CD8-positive, alpha-beta memory T cell (primary cell): ENCODE data around the gene TRPM5. TPM values are rescaled to one million over a fixed set of nuclear protein-coding genes. Genes with fewer than 3 reads are reported as not detected.

Experiments
- CTCF ChIA-PET: fragments of 350-600 bp; sonication (Branson Sonifier 250); formaldehyde crosslinking; loops from one replicate; lab custom pipeline; 2021; ENCODE audit warnings: antibody characterized with exemption; lab: Charles Lee
- POLR2A ChIA-PET: fragments of 350-600 bp; sonication (Branson Sonifier 250); formaldehyde crosslinking; loops from one replicate; lab custom pipeline; 2021; ENCODE audit warnings: antibody characterized with exemption; lab: Charles Lee
- DNase-seq, 5 donors: peaks; one replicate each; pipeline versions ENCODE4 v3.0.0 to v3.0.0-alpha.2; 2020 to 2022; ENCODE audit warnings: mixed read lengths in 1 of 5
- H3K27ac ChIP-seq: one replicate; pipeline ENCODE4 v1.7.0; 2013; ENCODE audit warnings: low read depth, mild to moderate bottlenecking, low read length, moderate library complexity
- H3K27me3 ChIP-seq: 2 replicates; pipeline ENCODE4 v1.7.0; 2013; ENCODE audit warnings: low read length, mild to moderate bottlenecking; ENCODE audit not compliant: insufficient read depth, poor library complexity, severe bottlenecking
- H3K36me3 ChIP-seq: 2 replicates; pipeline ENCODE4 v1.7.0; 2013; ENCODE audit warnings: mild to moderate bottlenecking, low read length, moderate library complexity; ENCODE audit not compliant: insufficient read depth
- H3K4me1 ChIP-seq: 2 replicates; pipeline ENCODE4 v1.7.0; 2013; ENCODE audit warnings: mild to moderate bottlenecking, low read length, moderate library complexity; ENCODE audit not compliant: insufficient read depth
- H3K4me3 ChIP-seq: 2 replicates; pipeline ENCODE4 v1.7.0; 2013; ENCODE audit warnings: mild to moderate bottlenecking, low read length
- H3K9me3 ChIP-seq: 2 replicates; pipeline ENCODE4 v1.7.0; 2013; ENCODE audit warnings: mild to moderate bottlenecking, low read length
- H3K27ac Mint-ChIP-seq, 8 donors: one replicate each; pipeline ENCODE4 v1.8.0; 2020 to 2021; ENCODE audit warnings: mixed read lengths in 8 of 8, mild to moderate bottlenecking in 6 of 8, inconsistent platforms in 3 of 8, moderate library complexity in 3 of 8
- H3K27me3 Mint-ChIP-seq, 2 donors: one replicate each; pipeline ENCODE4 v1.8.0; 2020 to 2021; ENCODE audit warnings: mixed read lengths in 2 of 2, mild to moderate bottlenecking in 1 of 2, moderate library complexity in 1 of 2
- H3K36me3 Mint-ChIP-seq, 3 donors: one replicate each; pipeline ENCODE4 v1.8.0; 2020 to 2021; ENCODE audit warnings: mixed read lengths in 3 of 3, inconsistent platforms in 1 of 3, mild to moderate bottlenecking in 1 of 3
- H3K4me1 Mint-ChIP-seq, 3 donors: one replicate each; pipeline ENCODE4 v1.8.0; 2020 to 2021; ENCODE audit warnings: mixed read lengths in 3 of 3, inconsistent platforms in 1 of 3, mild to moderate bottlenecking in 1 of 3
- H3K4me3 Mint-ChIP-seq, 7 donors: one replicate each; pipeline ENCODE4 v1.8.0; 2020 to 2021; ENCODE audit warnings: mixed read lengths in 7 of 7, mild to moderate bottlenecking in 6 of 7, moderate library complexity in 4 of 7, inconsistent platforms in 2 of 7
- H3K9me3 Mint-ChIP-seq, 5 donors: one replicate each; pipeline ENCODE4 v1.8.0; 2020 to 2022; ENCODE audit warnings: mixed read lengths in 5 of 5, mild to moderate bottlenecking in 3 of 5, moderate library complexity in 2 of 5, inconsistent platforms in 1 of 5
- polyA plus RNA-seq: library from polyadenylated mRNA; unstranded; fragments of 300-500 nt; fragmentation: Illumina TruSeq; gene quantifications from one replicate; pipeline ENCODE4 v1.2.3, GENCODE V29; 2021
- total RNA-seq, 2 experiments: library from RNA; stranded (reverse); gene quantifications; one replicate each; pipeline ENCODE4 v1.2.3, GENCODE V29; 2021

Gene TRPM5
- total and polyA plus RNA-seq, 3 experiments from 2014 or later: not detected

GRCh38 chr11:2417856-2418692 is 26.2 kb downstream of the TRPM5 start:
- ChIA-PET POLR2A (interaction anchor here (0.6 kb wide), 1 partner anchor 216 kb away, joined by 3 read pairs; no protein-coding TSS in a partner anchor), CTCF (interaction anchor here (1.2 to 11.1 kb wide), 7 partner anchors 9 to 232 kb away, joined by 3 to 317 read pairs (median 28); partner anchors contain the start of genes C11orf21 and TSPAN32)
- Histone ChIP-seq H3K4me3 (no peak overlapping the region), H3K27ac (no peak overlapping the region), H3K4me1 (peaks cover 9% of the 10 kb centered on the region), H3K27me3 (no peaks in the 10 kb centered on the region), H3K36me3 (no peaks in the 10 kb centered on the region), H3K9me3 (no peaks in the 10 kb centered on the region)
- H3K27me3 Mint-ChIP-seq: no peaks in the 10 kb centered on the region
- H3K4me1 Mint-ChIP-seq: peaks cover 0 to 3% (median 2%) of the 10 kb centered on the region in 3 donors
- H3K9me3 Mint-ChIP-seq: no peaks in the 10 kb centered on the region
- DNase-seq: peak in 1 of 5 donors; percentile 48
- H3K27ac Mint-ChIP-seq: no peak overlapping the region
- no peak overlapping the region for H3K4me3 Mint-ChIP-seq
- H3K36me3 Mint-ChIP-seq: no peaks in the 10 kb centered on the region

GRCh38 chr11:2416765-2417164 is 27.5 kb downstream of the TRPM5 start:
- no peak overlapping the region for H3K27ac ChIP-seq
- CTCF ChIA-PET: interaction anchor here (10.0 kb wide), 1 partner anchor 113 kb away, joined by 317 read pairs; the partner anchor contains the start of genes C11orf21 and TSPAN32

GRCh38 chr11:2415601-2416380 is 28.5 kb downstream of the TRPM5 start:
- ChIA-PET POLR2A (no interaction called here), CTCF (interaction anchor here (10.0 kb wide), 1 partner anchor 112 kb away, joined by 317 read pairs; the partner anchor contains the start of genes C11orf21 and TSPAN32)
- Mint-ChIP-seq H3K9me3 (no peaks in the 10 kb centered on the region), H3K4me1 (peaks cover 0 to 3% (median 2%) of the 10 kb centered on the region in 3 donors), H3K4me3 (no peak overlapping the region), H3K36me3 (no peaks in the 10 kb centered on the region), H3K27me3 (no peaks in the 10 kb centered on the region), H3K27ac (peak overlapping the region in 1 of 8 donors; percentile 29)
- no peak for DNase-seq
- no peaks in the 10 kb centered on the region for H3K27me3 ChIP-seq
- H3K27ac ChIP-seq: no peak overlapping the region
- peaks cover 9% of the 10 kb centered on the region for H3K4me1 ChIP-seq
- no peak overlapping the region for H3K4me3 ChIP-seq
- H3K36me3 ChIP-seq: no peaks in the 10 kb centered on the region
- no peaks in the 10 kb centered on the region for H3K9me3 ChIP-seq

More at GRCh38 chr11:2416765-2417164, 27.5 kb downstream of the TRPM5 start:
- H3K4me3 ChIP-seq: no peak overlapping the region
- Mint-ChIP-seq H3K4me3 (no peak overlapping the region), H3K9me3 (no peaks in the 10 kb centered on the region), H3K27ac (no peak overlapping the region), H3K27me3 (no peaks in the 10 kb centered on the region), H3K36me3 (no peaks in the 10 kb centered on the region), H3K4me1 (peaks cover 0 to 3% (median 2%) of the 10 kb centered on the region in 3 donors)
- no peaks in the 10 kb centered on the region for H3K36me3 ChIP-seq
- H3K4me1 ChIP-seq: peaks cover 9% of the 10 kb centered on the region
- no peak for DNase-seq
- H3K27me3 ChIP-seq: no peaks in the 10 kb centered on the region
- H3K9me3 ChIP-seq: no peaks in the 10 kb centered on the region
- POLR2A ChIA-PET: no interaction called here

- POLR2A ChIA-PET: no interaction called here
- no peaks in the 10 kb centered on the region for H3K9me3 ChIP-seq
- peaks cover 4% of the 10 kb centered on the region for H3K4me1 ChIP-seq
- Mint-ChIP-seq H3K27me3 (no peaks in the 10 kb centered on the region), H3K4me3 (no peak overlapping the region), H3K4me1 (peaks cover 0 to 3% (median 2%) of the 10 kb centered on the region in 3 donors), H3K27ac (no peak overlapping the region), H3K9me3 (no peaks in the 10 kb centered on the region), H3K36me3 (no peaks in the 10 kb centered on the region)
- H3K27ac ChIP-seq: no peak overlapping the region
- DNase-seq: no peak
- no peaks in the 10 kb centered on the region for H3K27me3 ChIP-seq
- H3K36me3 ChIP-seq: no peaks in the 10 kb centered on the region
- H3K4me3 ChIP-seq: no peak overlapping the region
- CTCF ChIA-PET: interaction anchor here (10.0 kb wide), 1 partner anchor 112 kb away, joined by 317 read pairs; the partner anchor contains the start of genes C11orf21 and TSPAN32
These were observed 29.1 kb downstream of the TRPM5 start for GRCh38 chr11:2415171-2415570.

GRCh38 chr11:2414616-2415015 is 29.7 kb downstream of the TRPM5 start:
- H3K27ac ChIP-seq: no peak overlapping the region
- H3K36me3 Mint-ChIP-seq: no peaks in the 10 kb centered on the region
- no peaks in the 10 kb centered on the region for H3K4me1 ChIP-seq
- no peaks in the 10 kb centered on the region for H3K27me3 Mint-ChIP-seq
- H3K4me3 ChIP-seq: no peak overlapping the region
- no peak overlapping the region for H3K27ac Mint-ChIP-seq
- no peak overlapping the region for H3K4me3 Mint-ChIP-seq
- ChIA-PET POLR2A (no interaction called here), CTCF (interaction anchor here (1.1 kb wide), 1 partner anchor 110 kb away, joined by 4 read pairs; no protein-coding TSS in a partner anchor)
- H3K27me3 ChIP-seq: no peaks in the 10 kb centered on the region
- H3K9me3 Mint-ChIP-seq: no peaks in the 10 kb centered on the region
- H3K36me3 ChIP-seq: no peaks in the 10 kb centered on the region
- DNase-seq: no peak
- peaks cover 0 to under 1% (median under 1%) of the 10 kb centered on the region in 3 donors for H3K4me1 Mint-ChIP-seq
- no peaks in the 10 kb centered on the region for H3K9me3 ChIP-seq

- no peaks in the 10 kb centered on the region for H3K4me1 ChIP-seq
- Mint-ChIP-seq H3K27me3 (no peaks in the 10 kb centered on the region), H3K4me3 (no peak overlapping the region), H3K9me3 (no peaks in the 10 kb centered on the region), H3K4me1 (no peaks in the 10 kb centered on the region), H3K27ac (no peak overlapping the region), H3K36me3 (no peaks in the 10 kb centered on the region)
- H3K4me3 ChIP-seq: no peak overlapping the region
- ChIA-PET POLR2A (no interaction called here), CTCF (interaction anchor here (1.1 kb wide), 2 partner anchors 13 to 109 kb away, joined by 4 read pairs; partner anchors contain the start of gene TSSC4)
- no peak for DNase-seq
- no peak overlapping the region for H3K27ac ChIP-seq
- no peaks in the 10 kb centered on the region for H3K36me3 ChIP-seq
- H3K27me3 ChIP-seq: no peaks in the 10 kb centered on the region
- H3K9me3 ChIP-seq: no peaks in the 10 kb centered on the region
These were observed 30.4 kb downstream of the TRPM5 start for GRCh38 chr11:2413742-2414579.

- Mint-ChIP-seq H3K4me3 (no peak overlapping the region), H3K27me3 (no peaks in the 10 kb centered on the region), H3K9me3 (no peaks in the 10 kb centered on the region), H3K36me3 (no peaks in the 10 kb centered on the region), H3K4me1 (no peaks in the 10 kb centered on the region), H3K27ac (no peak overlapping the region)
- no peaks in the 10 kb centered on the region for H3K4me1 ChIP-seq
- H3K27ac ChIP-seq: no peak overlapping the region
- no peaks in the 10 kb centered on the region for H3K36me3 ChIP-seq
- DNase-seq: no peak
- POLR2A ChIA-PET: no interaction called here
- H3K27me3 ChIP-seq: no peaks in the 10 kb centered on the region
- no peak overlapping the region for H3K4me3 ChIP-seq
- CTCF ChIA-PET: interaction anchor here (1.5 kb wide), 1 partner anchor 107 kb away, joined by 5 read pairs; no protein-coding TSS in a partner anchor
- no peaks in the 10 kb centered on the region for H3K9me3 ChIP-seq
These were observed 32.0 kb downstream of the TRPM5 start for GRCh38 chr11:2412323-2412722.
